HepG2 (cell line): ENCODE data around the gene CEP131. TPM values are rescaled to one million over a fixed set of nuclear protein-coding genes. Genes with fewer than 3 reads are reported as not detected.
A peak's percentile ranks its signal among the peaks of the same experiment; 100 is the strongest.

ENCODE experiments used
- ADNP ChIP-seq: sonication (generic); formaldehyde crosslinking; IDR thresholded peaks from 2 replicates; pipeline ENCODE4 v1.4.0; 2020; ENCODE audit warnings: missing genetic modification reagents
- EEA1 ChIP-seq: sonication (generic); formaldehyde crosslinking; IDR thresholded peaks from 2 replicates; pipeline ENCODE4 v1.5.1; 2020; ENCODE audit warnings: mild to moderate bottlenecking, missing genetic modification reagents, borderline replicate concordance
- POGZ ChIP-seq: sonication (generic); formaldehyde crosslinking; IDR thresholded peaks from 2 replicates; pipeline ENCODE4 v1.4.0; 2020; ENCODE audit warnings: mild to moderate bottlenecking, missing genetic modification reagents
- REPIN1 ChIP-seq: sonication (generic); formaldehyde crosslinking; IDR thresholded peaks from 2 replicates; pipeline ENCODE4 v1.8.0; 2022; ENCODE audit warnings: missing genetic modification reagents, low read depth, mild to moderate bottlenecking, borderline replicate concordance
- RFX3 ChIP-seq: IDR thresholded peaks from 2 replicates; pipeline ENCODE4 v1.6.1; 2016; ENCODE audit warnings: missing biosample characterization, missing genetic modification reagents
- XRCC5 ChIP-seq: fragments of 200-400 bp; formaldehyde crosslinking; optimal IDR thresholded peaks from 2 replicates; pipeline ENCODE3; 2017; ENCODE audit warnings: mild to moderate bottlenecking, low read length
- ZBTB38 ChIP-seq: sonication (generic); formaldehyde crosslinking; IDR thresholded peaks from 2 replicates; pipeline ENCODE4 v1.5.1; 2020; ENCODE audit warnings: mild to moderate bottlenecking, missing genetic modification reagents
- ZFX ChIP-seq: sonication (generic); formaldehyde crosslinking; IDR thresholded peaks from 2 replicates; pipeline ENCODE4 v1.4.0; 2020; ENCODE audit warnings: mild to moderate bottlenecking, low read depth, missing genetic modification reagents, moderate library complexity
- ZFY ChIP-seq: sonication (generic); formaldehyde crosslinking; IDR thresholded peaks from 2 replicates; pipeline ENCODE4 v1.4.0; 2020; ENCODE audit warnings: missing genetic modification reagents
- ZMYM4 ChIP-seq: sonication (generic); formaldehyde crosslinking; IDR thresholded peaks from 2 replicates; pipeline ENCODE4 v1.8.1; 2023; ENCODE audit warnings: mild to moderate bottlenecking, missing genetic modification reagents
- ZNF652 ChIP-seq: IDR thresholded peaks from 2 replicates; pipeline ENCODE4 v1.6.1; 2016; ENCODE audit warnings: low read depth, borderline replicate concordance
- ZNF776 ChIP-seq: sonication (generic); formaldehyde crosslinking; IDR thresholded peaks from 2 replicates; pipeline ENCODE4 v1.4.0; 2020; ENCODE audit warnings: mild to moderate bottlenecking, missing genetic modification reagents
- polyA plus RNA-seq, 8 experiments: library from polyadenylated mRNA; depleted of rRNA in 3 of 8; stranded (reverse) in 7 of 8; unstranded in 1 of 8; fragments of >200 nt; fragmentation: Illumina TruSeq in 4 of 8; extraction: Trizol in 4 of 8; gene quantifications; 2 replicates each; pipeline versions ENCODE4 v1.2.1 to v1.2.3, GENCODE V29; 2011 to 2016; ENCODE audit warnings: low read depth in 4 of 8, missing spikeins in 1 of 8, mixed read lengths in 1 of 8; ENCODE audit not compliant: insufficient read depth in 1 of 8
- total RNA-seq, 5 experiments: library from RNA; depleted of rRNA; stranded (reverse); fragments of >200 nt; fragmentation: Illumina TruSeq; extraction: Trizol; gene quantifications; 2 replicates each; pipeline ENCODE4 v1.2.3, GENCODE V29; 2016; ENCODE audit warnings: low read depth in 1 of 5
- TF ChIP-seq, protein P1 (sequence below): sonication (generic); formaldehyde crosslinking; IDR thresholded peaks from 2 replicates; pipeline ENCODE4 v1.5.0; 2020; ENCODE audit warnings: mild to moderate bottlenecking, missing genetic modification reagents, moderate library complexity
- TF ChIP-seq, protein P2 (sequence below), 2 experiments: sonication (generic) in 1 of 2; formaldehyde crosslinking in 1 of 2; IDR thresholded peaks; 2 replicates each; pipeline versions ENCODE4 v1.4.0 to v1.6.1; 2016 to 2020; ENCODE audit warnings: borderline replicate concordance in 1 of 2, low read depth in 1 of 2, mild to moderate bottlenecking in 1 of 2, missing genetic modification reagents in 1 of 2
- TF ChIP-seq, protein P3 (sequence below): sonication (generic); formaldehyde crosslinking; IDR thresholded peaks from 2 replicates; pipeline ENCODE4 v1.8.0; 2023; ENCODE audit warnings: mild to moderate bottlenecking, missing genetic modification reagents
- TF ChIP-seq, protein P4 (sequence below): sonication (generic); formaldehyde crosslinking; IDR thresholded peaks from 2 replicates; pipeline ENCODE4 v1.4.0; 2020; ENCODE audit warnings: mild to moderate bottlenecking, missing genetic modification reagents
- TF ChIP-seq, protein P5 (sequence below): IDR thresholded peaks from 2 replicates; pipeline ENCODE4 v1.6.1; 2012; ENCODE audit warnings: inconsistent platforms

Gene CEP131
- total and polyA plus RNA-seq, 2 of the 13 experiments (the other 11 are each of a cell fraction or from before 2014, with no cell fraction given), result 5.0 to 16.8 TPM

DNA sequence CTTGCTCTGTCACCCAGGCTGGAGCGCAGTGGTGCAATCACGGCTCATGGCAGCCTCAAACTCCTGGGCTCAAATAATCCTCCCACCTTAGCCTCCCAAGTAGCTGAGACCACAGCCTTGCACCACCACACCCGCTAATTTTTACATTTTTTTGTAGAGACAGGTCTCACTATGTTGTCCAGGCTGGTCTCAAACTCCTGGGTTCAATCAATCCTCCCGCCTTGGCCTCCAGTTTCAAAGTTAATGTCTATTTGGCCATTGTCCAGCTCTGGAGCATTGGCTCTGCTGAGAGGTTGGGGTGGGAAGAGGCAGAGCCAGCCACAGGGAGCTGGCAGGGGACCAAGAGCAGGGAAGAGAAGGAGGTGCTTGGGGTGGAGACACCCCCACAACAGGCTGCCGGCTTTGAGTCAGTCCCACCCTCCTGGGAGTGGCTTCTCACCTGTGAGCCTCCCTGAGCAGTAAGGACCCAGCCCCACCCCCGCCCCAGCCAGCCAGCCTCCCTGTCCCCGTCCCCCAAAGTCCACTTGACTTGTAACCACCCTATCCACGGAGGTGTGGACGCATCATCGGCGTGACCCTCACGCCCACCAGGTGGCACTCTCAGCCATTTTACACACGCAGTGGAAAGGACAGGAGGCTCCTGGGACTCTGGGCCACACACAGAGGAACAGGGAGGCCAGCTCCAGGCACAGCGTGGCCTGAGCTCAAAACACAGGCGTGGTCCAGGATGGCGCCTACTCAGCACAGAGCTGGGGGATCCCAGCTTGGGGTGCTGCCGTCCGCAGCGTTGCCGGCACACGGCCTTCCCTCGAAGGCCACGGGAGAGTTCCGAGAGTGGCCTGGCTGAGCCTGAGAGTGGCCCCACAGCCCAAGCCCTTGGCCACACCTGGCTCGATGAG, 80.2 kb downstream of the CEP131 start (continued):
- TF ChIP-seq RFX3 (CRISPR knock-in tag) (no peak), ZBTB38 (CRISPR knock-in tag) (0 out of 2 replicates have a peak, but pooled peaks have one; percentile 31), POGZ (CRISPR knock-in tag) (no peak), ZNF652 (CRISPR knock-in tag) (0 out of 2 replicates have a peak, but pooled peaks have one; percentile 8), ADNP (CRISPR knock-in tag) (no peak), ZFX (CRISPR knock-in tag) (peak; percentile 73), REPIN1 (CRISPR knock-in tag) (peak; percentile 56; the same call in 1 of the 2 replicates), XRCC5 (peak; percentile 45), ZFY (CRISPR knock-in tag) (peak; percentile 68), EEA1 (CRISPR knock-in tag) (no peak), ZMYM4 (CRISPR knock-in tag) (peak; percentile 42; the same call in 1 of the 2 replicates), ZNF776 (CRISPR knock-in tag) (no peak)
- TF ChIP-seq, protein P1, sequence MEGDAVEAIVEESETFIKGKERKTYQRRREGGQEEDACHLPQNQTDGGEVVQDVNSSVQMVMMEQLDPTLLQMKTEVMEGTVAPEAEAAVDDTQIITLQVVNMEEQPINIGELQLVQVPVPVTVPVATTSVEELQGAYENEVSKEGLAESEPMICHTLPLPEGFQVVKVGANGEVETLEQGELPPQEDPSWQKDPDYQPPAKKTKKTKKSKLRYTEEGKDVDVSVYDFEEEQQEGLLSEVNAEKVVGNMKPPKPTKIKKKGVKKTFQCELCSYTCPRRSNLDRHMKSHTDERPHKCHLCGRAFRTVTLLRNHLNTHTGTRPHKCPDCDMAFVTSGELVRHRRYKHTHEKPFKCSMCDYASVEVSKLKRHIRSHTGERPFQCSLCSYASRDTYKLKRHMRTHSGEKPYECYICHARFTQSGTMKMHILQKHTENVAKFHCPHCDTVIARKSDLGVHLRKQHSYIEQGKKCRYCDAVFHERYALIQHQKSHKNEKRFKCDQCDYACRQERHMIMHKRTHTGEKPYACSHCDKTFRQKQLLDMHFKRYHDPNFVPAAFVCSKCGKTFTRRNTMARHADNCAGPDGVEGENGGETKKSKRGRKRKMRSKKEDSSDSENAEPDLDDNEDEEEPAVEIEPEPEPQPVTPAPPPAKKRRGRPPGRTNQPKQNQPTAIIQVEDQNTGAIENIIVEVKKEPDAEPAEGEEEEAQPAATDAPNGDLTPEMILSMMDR (CRISPR knock-in tag), result peak; percentile 97
- TF ChIP-seq, protein P2, sequence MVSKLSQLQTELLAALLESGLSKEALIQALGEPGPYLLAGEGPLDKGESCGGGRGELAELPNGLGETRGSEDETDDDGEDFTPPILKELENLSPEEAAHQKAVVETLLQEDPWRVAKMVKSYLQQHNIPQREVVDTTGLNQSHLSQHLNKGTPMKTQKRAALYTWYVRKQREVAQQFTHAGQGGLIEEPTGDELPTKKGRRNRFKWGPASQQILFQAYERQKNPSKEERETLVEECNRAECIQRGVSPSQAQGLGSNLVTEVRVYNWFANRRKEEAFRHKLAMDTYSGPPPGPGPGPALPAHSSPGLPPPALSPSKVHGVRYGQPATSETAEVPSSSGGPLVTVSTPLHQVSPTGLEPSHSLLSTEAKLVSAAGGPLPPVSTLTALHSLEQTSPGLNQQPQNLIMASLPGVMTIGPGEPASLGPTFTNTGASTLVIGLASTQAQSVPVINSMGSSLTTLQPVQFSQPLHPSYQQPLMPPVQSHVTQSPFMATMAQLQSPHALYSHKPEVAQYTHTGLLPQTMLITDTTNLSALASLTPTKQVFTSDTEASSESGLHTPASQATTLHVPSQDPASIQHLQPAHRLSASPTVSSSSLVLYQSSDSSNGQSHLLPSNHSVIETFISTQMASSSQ (IDR thresholded peaks at IDR 0.05; ENCODE audit: low read depth), result no peak
- TF ChIP-seq, protein P2 (CRISPR knock-in tag; IDR thresholded peaks at IDR 0.05; ENCODE audit: borderline replicate concordance), result 0 out of 2 replicates have a peak, but pooled peaks have one; percentile 5
- TF ChIP-seq, protein P3, sequence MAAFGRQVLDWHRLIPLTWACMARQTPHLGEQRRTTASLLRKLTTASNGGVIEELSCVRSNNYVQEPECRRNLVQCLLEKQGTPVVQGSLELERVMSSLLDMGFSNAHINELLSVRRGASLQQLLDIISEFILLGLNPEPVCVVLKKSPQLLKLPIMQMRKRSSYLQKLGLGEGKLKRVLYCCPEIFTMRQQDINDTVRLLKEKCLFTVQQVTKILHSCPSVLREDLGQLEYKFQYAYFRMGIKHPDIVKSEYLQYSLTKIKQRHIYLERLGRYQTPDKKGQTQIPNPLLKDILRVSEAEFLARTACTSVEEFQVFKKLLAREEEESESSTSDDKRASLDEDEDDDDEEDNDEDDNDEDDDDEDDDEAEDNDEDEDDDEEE, result peak; percentile 79; the same call in 1 of the 2 replicates
- TF ChIP-seq, protein P4, sequence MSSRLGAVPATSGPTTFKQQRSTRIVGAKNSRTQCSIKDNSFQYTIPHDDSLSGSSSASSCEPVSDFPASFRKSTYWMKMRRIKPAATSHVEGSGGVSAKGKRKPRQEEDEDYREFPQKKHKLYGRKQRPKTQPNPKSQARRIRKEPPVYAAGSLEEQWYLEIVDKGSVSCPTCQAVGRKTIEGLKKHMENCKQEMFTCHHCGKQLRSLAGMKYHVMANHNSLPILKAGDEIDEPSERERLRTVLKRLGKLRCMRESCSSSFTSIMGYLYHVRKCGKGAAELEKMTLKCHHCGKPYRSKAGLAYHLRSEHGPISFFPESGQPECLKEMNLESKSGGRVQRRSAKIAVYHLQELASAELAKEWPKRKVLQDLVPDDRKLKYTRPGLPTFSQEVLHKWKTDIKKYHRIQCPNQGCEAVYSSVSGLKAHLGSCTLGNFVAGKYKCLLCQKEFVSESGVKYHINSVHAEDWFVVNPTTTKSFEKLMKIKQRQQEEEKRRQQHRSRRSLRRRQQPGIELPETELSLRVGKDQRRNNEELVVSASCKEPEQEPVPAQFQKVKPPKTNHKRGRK, result no peak
- TF ChIP-seq, protein P5, sequence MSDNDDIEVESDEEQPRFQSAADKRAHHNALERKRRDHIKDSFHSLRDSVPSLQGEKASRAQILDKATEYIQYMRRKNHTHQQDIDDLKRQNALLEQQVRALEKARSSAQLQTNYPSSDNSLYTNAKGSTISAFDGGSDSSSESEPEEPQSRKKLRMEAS, result peak; percentile 44; the same call in 1 of the 2 replicates
